Measurements from ENCODE around the gene CCR3. TPM values are rescaled to one million over a fixed set of nuclear protein-coding genes. Genes with fewer than 3 reads are reported as not detected.

The CCR3 gene
- total RNA-seq, 2 donors from 2014 or later = not detected

GRCh38 chr3:46312991-46313390 is 70.7 kb downstream of the CCR3 start:
- Histone ChIP-seq H3K4me3 (ENCODE audit: low read length) (no peak overlapping the region), H3K36me3 (ENCODE audit: control insufficient read depth, insufficient read depth, low read length) (no peaks in the 10 kb centered on the region), H3K9me3 (ENCODE audit: control insufficient read depth, low read length) (peaks cover 5% of the 10 kb centered on the region), H3K9ac (ENCODE audit: extremely low read depth, low read length, poor library complexity, severe bottlenecking) (no peak overlapping the region), H3K4me1 (ENCODE audit: control insufficient read depth, insufficient read depth, low read length) (no peaks in the 10 kb centered on the region), H3K27ac (ENCODE audit: low read depth, low read length) (no peak overlapping the region), H3K27me3 (ENCODE audit: control insufficient read depth, insufficient read depth, low read length, poor library complexity, severe bottlenecking) (no peaks in the 10 kb centered on the region)
- H3K4me1 Mint-ChIP-seq = no peaks in the 10 kb centered on the region
- 94 to 100% methylated on average over 1 of the region's 1 CpG for WGBS, 2 experiments (ENCODE audit: insufficient coverage in 1 of 2, insufficient read length in 1 of 2)
- TF ChIP-seq CTCF (conservative IDR thresholded peaks at IDR 0.05) = no peak
- H3K27me3 Mint-ChIP-seq (ENCODE audit: insufficient read depth) = no peaks in the 10 kb centered on the region
- H3K9me3 Mint-ChIP-seq = peaks cover 8% of the 10 kb centered on the region
- no peak for DNase-seq
- H3K4me3 Mint-ChIP-seq = no peak overlapping the region
- H3K27ac Mint-ChIP-seq = no peak overlapping the region
- no peaks in the 10 kb centered on the region for H3K36me3 Mint-ChIP-seq (ENCODE audit: low read depth)

DNA sequence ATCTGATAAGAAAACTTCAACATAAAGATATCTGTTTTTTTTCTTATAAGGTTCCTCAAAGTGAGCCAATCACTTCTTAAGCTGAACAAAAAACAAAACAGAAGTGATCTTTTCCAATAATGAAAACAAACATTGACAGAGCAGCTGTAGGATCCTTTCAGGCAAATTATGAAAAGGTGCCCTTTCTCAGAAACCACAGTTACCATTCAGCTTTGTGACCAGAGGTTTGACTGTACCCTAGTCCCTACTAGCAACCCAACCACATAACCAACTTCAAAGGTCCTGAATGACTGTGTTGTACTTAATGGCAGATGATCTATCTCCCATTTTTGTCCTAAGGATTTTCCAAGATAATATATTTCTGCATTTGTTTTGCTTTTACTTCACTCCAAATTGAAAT is 72.3 kb downstream of the CCR3 start:
- peaks cover 5% of the 10 kb centered on the region for H3K9me3 ChIP-seq (ENCODE audit: control insufficient read depth, low read length)
- Mint-ChIP-seq H3K4me1 (no peaks in the 10 kb centered on the region), H3K4me3 (no peak overlapping the region), H3K27ac (no peak overlapping the region), H3K27me3 (ENCODE audit: insufficient read depth) (no peaks in the 10 kb centered on the region), H3K36me3 (ENCODE audit: low read depth) (no peaks in the 10 kb centered on the region), H3K9me3 (peaks cover 8% of the 10 kb centered on the region)
- TF ChIP-seq CTCF (conservative IDR thresholded peaks at IDR 0.05) = no peak
- H3K4me3 ChIP-seq (ENCODE audit: low read length) = no peak overlapping the region
- DNase-seq = no peak
- H3K36me3 ChIP-seq (ENCODE audit: control insufficient read depth, insufficient read depth, low read length) = no peaks in the 10 kb centered on the region
- no peaks in the 10 kb centered on the region for H3K4me1 ChIP-seq (ENCODE audit: control insufficient read depth, insufficient read depth, low read length)
- no peak overlapping the region for H3K27ac ChIP-seq (ENCODE audit: low read depth, low read length)
- H3K9ac ChIP-seq (ENCODE audit: extremely low read depth, low read length, poor library complexity, severe bottlenecking) = no peak overlapping the region
- no peaks in the 10 kb centered on the region for H3K27me3 ChIP-seq (ENCODE audit: control insufficient read depth, insufficient read depth, low read length, poor library complexity, severe bottlenecking)

GRCh38 chr3:46316206-46316605 is 73.9 kb downstream of the CCR3 start:
- H3K36me3 Mint-ChIP-seq (ENCODE audit: low read depth) = no peaks in the 10 kb centered on the region
- peaks cover 2% of the 10 kb centered on the region for H3K27me3 Mint-ChIP-seq (ENCODE audit: insufficient read depth)
- H3K9me3 Mint-ChIP-seq = peaks cover 15% of the 10 kb centered on the region
- no peak overlapping the region for H3K4me3 Mint-ChIP-seq
- Histone ChIP-seq H3K9ac (ENCODE audit: extremely low read depth, low read length, poor library complexity, severe bottlenecking) (no peak overlapping the region), H3K27ac (ENCODE audit: low read depth, low read length) (no peak overlapping the region), H3K9me3 (ENCODE audit: control insufficient read depth, low read length) (peaks cover 5% of the 10 kb centered on the region), H3K4me3 (ENCODE audit: low read length) (no peak overlapping the region), H3K36me3 (ENCODE audit: control insufficient read depth, insufficient read depth, low read length) (no peaks in the 10 kb centered on the region), H3K4me1 (ENCODE audit: control insufficient read depth, insufficient read depth, low read length) (no peaks in the 10 kb centered on the region), H3K27me3 (ENCODE audit: control insufficient read depth, insufficient read depth, low read length, poor library complexity, severe bottlenecking) (no peaks in the 10 kb centered on the region)
- no peak overlapping the region for H3K27ac Mint-ChIP-seq
- no peak for DNase-seq
- no peak for TF ChIP-seq CTCF (conservative IDR thresholded peaks at IDR 0.05)
- H3K4me1 Mint-ChIP-seq = no peaks in the 10 kb centered on the region

Other genes starting within 250 kb of the CCR3 start
- 10 to 100 TPM; 11.3 to 11.8 TPM for gene FYCO1, start 246.6 kb upstream of the CCR3 start, total RNA-seq
- not detected for gene XCR1, start 215.0 kb upstream of the CCR3 start, total RNA-seq
- under 1 TPM in 1 of 2 donors, not detected in 1; 0.11 TPM for gene CCR1, start 34.1 kb upstream of the CCR3 start, total RNA-seq
- not detected for gene CCR2, start 111.7 kb downstream of the CCR3 start, total RNA-seq
- gene CCR5, start 128.5 kb downstream of the CCR3 start, total RNA-seq = not detected
- not detected for gene CCRL2, start 164.8 kb downstream of the CCR3 start, total RNA-seq
- gene LTF, start 222.4 kb downstream of the CCR3 start, total RNA-seq = under 1 TPM; 0.24 to 0.31 TPM

Data from endodermal cell (in vitro differentiated cells).